ENCODE measurements around the gene NCOA1.
"Not testable (repeated sequence)": the region's sequence is repeated elsewhere in the genome, so short reads cannot be mapped to it uniquely, and the experiment has no call there.

The NCOA1 gene

GRCh38 chr2:24509425-24509824 lies 18.4 kb downstream of the NCOA1 start:
- no peak for DNase-seq

- DNase-seq: no peak
Measured at GRCh38 chr2:24509840-24510239, 18.8 kb downstream of the NCOA1 start.

- no peak for DNase-seq
Measured at GRCh38 chr2:24510771-24511170, 19.7 kb downstream of the NCOA1 start.

- DNase-seq: no peak
Measured at GRCh38 chr2:24511198-24511597, 20.1 kb downstream of the NCOA1 start.

GRCh38 chr2:24511894-24512293 lies 20.8 kb downstream of the NCOA1 start:
- no peak for DNase-seq

GRCh38 chr2:24512404-24512803 lies 21.4 kb downstream of the NCOA1 start:
- no peak for DNase-seq

GRCh38 chr2:24512831-24513230 lies 21.8 kb downstream of the NCOA1 start:
- DNase-seq: no peak

GRCh38 chr2:24513281-24514071 lies 22.4 kb downstream of the NCOA1 start:
- DNase-seq: no peak

- DNase-seq: no peak
Measured at GRCh38 chr2:24514820-24515219, 23.8 kb downstream of the NCOA1 start.

GRCh38 chr2:24515335-24515734 lies 24.3 kb downstream of the NCOA1 start:
- no peak for DNase-seq

GRCh38 chr2:24515831-24516230 lies 24.8 kb downstream of the NCOA1 start:
- no peak for DNase-seq

GRCh38 chr2:24517247-24517646 lies 26.2 kb downstream of the NCOA1 start:
- no peak for DNase-seq

- DNase-seq: no peak
Measured at GRCh38 chr2:24520175-24520574, 29.1 kb downstream of the NCOA1 start.

- no peak for DNase-seq
Measured at GRCh38 chr2:24521162-24521857, 30.3 kb downstream of the NCOA1 start.

- no peak for DNase-seq
Measured at GRCh38 chr2:24521975-24522639, 31.1 kb downstream of the NCOA1 start.

GRCh38 chr2:24527536-24527935 lies 36.5 kb downstream of the NCOA1 start:
- no peak for DNase-seq

- no peak for DNase-seq
Measured at GRCh38 chr2:24530796-24531195, 39.7 kb downstream of the NCOA1 start.

- not testable (repeated sequence) for DNase-seq
Measured at GRCh38 chr2:24531610-24532009, 40.6 kb downstream of the NCOA1 start.

GRCh38 chr2:24532057-24532456 lies 41.0 kb downstream of the NCOA1 start:
- not testable (repeated sequence) for DNase-seq

GRCh38 chr2:24533574-24533973 lies 42.5 kb downstream of the NCOA1 start:
- not testable (repeated sequence) for DNase-seq

- no peak for DNase-seq
Measured at GRCh38 chr2:24538720-24539119, 47.7 kb downstream of the NCOA1 start.

- DNase-seq: no peak
Measured at GRCh38 chr2:24539258-24539657, 48.2 kb downstream of the NCOA1 start.

GRCh38 chr2:24540011-24540477 lies 49.0 kb downstream of the NCOA1 start:
- no peak for DNase-seq

GRCh38 chr2:24541621-24542020 lies 50.6 kb downstream of the NCOA1 start:
- DNase-seq: no peak
